Measurements from ENCODE around the gene TPH2. TPM values are rescaled to one million over a fixed set of nuclear protein-coding genes. Genes with fewer than 3 reads are reported as not detected.

The TPH2 gene
- total RNA-seq, 1 donor from 2014 or later, result under 0.01 TPM

DNA sequence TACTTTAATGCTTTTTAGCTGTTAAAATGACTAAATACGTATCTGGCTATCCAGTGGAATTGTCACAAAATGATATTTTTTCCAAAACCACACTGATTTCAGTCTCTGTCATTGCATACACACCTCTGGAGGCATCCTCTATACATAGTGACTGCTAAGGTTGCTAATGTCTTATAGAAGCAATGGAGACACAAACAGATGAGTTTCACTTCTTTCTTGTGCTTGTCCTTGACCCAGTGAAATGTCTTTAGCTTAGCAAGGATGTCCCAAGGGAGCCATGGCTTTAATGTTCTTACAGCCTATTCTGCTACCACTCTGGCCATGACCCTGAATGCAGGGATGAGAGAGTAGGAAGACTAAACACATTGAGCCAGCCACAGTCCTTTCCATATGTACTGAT is 90.3 kb downstream of the TPH2 start:
- DNase-seq (ENCODE audit: low spot score in 2 of 2) (no peak), FAIRE-seq (no peak)

DNA sequence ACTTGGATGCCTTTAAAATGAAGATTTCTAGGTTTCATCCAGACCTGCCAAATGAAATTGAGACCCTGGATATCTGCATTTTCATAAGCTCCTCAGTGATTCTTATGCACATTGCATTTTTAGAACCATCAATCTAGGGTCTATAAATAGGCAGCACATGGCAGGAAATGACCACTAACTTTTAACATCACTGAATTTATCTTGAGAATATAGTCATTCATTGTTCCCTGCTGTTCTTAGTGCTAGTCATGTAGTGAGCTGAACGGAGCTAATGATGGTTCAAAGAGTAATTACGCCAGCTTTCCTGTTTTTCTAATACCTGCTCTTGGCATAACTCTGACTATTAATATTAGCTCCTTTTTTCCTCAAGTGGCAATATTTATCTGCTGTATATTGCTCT is 91.6 kb downstream of the TPH2 start:
- FAIRE-seq (no peak), DNase-seq (ENCODE audit: low spot score in 2 of 2) (no peak)

DNA sequence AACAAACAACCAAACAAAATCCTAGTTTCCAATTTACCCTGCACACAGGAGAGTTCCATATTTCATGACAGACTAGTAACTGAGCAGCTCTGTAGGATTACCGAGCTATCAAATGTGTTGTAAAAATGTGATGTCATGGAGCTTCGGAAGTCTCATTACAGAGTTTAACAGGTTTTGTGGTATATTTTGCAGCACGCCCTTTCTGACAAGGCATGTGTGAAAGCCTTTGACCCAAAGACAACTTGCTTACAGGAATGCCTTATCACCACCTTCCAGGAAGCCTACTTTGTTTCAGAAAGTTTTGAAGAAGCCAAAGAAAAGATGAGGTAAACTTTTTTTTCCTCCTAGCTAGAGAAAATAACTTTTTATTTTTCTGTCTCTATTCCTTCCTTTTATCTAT is 92.4 kb downstream of the TPH2 start:
- no peak for DNase-seq (ENCODE audit: low spot score in 2 of 2)
- no peak for FAIRE-seq

GRCh38 chr12:72033991-72034390 is 95.3 kb downstream of the TPH2 start:
- no peak for DNase-seq (ENCODE audit: low spot score in 2 of 2)
- no peak for FAIRE-seq

DNA sequence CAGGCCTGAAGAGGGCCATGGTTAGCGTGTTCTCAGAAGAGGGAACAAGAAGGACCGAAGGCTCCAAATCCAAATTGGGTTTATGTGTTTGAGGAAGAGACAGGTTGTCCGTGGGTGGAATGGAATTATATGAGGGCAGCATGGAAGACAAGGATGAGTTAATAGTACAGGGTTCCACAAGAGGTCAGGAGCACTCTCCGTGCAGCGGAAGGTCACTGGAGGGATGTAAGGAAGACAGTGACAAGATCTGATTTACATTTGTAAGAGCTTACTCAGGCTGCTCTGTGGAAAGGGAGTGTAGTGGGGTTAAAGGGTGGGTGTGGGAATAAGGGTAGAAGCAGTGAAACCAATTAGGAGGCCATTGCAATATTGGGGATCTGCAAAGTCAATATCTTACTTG is 97.0 kb downstream of the TPH2 start:
- DNase-seq (ENCODE audit: low spot score in 2 of 2) (no peak), FAIRE-seq (no peak)

- DNase-seq (ENCODE audit: low spot score in 2 of 2) (no peak), FAIRE-seq (no peak)
Observed at GRCh38 chr12:72036393-72036792, 97.7 kb downstream of the TPH2 start.

- DNase-seq (ENCODE audit: low spot score in 2 of 2) (no peak), FAIRE-seq (no peak)
Observed at GRCh38 chr12:72037006-72037795, 98.6 kb downstream of the TPH2 start.

DNA sequence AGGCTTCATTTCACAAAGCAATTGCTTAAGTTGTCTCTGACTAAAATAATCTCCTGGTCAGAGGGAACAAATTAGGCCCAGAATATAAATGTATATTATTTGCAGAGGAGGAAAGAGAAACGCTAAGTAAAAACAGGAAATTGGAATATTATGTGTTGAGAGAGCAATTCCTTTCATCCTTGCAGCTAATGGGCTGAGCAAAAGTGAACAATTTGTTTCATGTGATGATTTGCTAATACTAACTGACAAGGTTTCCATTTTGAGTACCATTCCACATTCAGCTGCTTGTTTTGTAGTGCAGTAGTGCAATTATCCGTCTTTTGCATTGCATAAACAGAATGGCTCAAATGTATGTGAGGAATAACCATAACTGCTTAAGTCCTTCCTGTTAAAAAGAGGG is 103.2 kb downstream of the TPH2 start:
- DNase-seq (ENCODE audit: low spot score in 2 of 2) (no peak), FAIRE-seq (no peak)

DNA sequence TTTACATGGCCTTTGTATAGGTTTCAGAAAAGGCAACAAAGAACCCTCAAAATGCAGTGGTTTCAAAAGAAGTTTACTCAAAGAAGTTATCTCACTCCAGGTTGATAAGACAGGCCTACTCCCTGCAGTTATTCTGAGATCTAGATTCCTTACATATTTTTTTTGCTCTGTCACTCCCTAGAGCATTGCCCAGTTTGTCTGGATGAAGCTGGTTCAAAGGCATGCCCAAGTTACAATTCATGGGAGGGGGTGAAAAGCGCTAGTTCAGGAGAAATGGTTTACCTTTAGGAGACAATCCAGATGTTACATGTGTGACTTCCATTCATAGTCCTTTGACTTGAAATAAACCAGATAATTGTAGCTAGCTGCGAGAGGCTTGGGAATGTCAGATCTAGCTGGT is 115.0 kb downstream of the TPH2 start:
- DNase-seq (ENCODE audit: low spot score in 2 of 2) (no peak), FAIRE-seq (no peak)

DNA sequence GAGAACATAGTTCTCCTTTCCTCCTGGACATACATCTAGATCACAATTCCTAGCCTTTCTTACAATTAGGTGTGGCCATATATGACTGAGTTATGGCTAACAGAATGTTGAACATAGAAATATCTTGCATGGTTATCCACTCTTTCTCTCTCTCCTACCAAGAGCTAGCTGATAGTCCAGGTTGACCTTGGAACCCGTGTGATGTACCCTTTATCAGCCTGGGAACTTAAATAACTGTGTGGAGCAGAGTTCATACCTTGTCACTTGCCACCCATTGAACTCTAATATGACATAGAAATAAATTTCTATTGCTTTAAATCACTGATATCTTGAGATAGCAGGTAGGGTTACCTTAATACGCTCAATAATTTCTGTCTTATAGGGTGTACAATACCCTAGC is 115.9 kb downstream of the TPH2 start:
- FAIRE-seq (no peak), DNase-seq (ENCODE audit: low spot score in 2 of 2) (no peak)

GRCh38 chr12:72057330-72057914 is 118.8 kb downstream of the TPH2 start:
- no peak for DNase-seq (ENCODE audit: low spot score in 2 of 2)
- no peak for FAIRE-seq

DNA sequence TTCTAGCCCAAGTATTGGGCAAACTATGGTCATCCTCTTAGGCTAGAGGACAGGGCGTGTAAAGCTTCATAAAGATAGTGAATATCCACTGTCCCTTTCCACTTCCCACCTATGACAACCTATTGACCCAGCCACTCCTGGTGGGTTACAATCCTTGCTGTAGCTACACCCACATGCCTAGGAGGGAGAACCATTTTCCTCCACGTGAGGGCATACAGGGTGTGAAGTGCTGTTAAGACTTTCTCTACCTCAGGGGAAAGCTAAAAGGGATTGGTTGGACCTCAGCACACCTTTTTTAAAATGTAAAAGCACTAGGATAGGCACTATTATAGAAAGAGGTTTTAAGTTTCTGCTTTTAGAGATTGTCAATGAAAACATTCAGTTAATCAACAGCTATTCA is 124.4 kb downstream of the TPH2 start:
- no peak for FAIRE-seq
- DNase-seq (ENCODE audit: low spot score in 2 of 2), result no peak

- no peak for DNase-seq (ENCODE audit: low spot score in 2 of 2)
- FAIRE-seq, result no peak
Observed at GRCh38 chr12:72071030-72071429, 132.4 kb downstream of the TPH2 start.

DNA sequence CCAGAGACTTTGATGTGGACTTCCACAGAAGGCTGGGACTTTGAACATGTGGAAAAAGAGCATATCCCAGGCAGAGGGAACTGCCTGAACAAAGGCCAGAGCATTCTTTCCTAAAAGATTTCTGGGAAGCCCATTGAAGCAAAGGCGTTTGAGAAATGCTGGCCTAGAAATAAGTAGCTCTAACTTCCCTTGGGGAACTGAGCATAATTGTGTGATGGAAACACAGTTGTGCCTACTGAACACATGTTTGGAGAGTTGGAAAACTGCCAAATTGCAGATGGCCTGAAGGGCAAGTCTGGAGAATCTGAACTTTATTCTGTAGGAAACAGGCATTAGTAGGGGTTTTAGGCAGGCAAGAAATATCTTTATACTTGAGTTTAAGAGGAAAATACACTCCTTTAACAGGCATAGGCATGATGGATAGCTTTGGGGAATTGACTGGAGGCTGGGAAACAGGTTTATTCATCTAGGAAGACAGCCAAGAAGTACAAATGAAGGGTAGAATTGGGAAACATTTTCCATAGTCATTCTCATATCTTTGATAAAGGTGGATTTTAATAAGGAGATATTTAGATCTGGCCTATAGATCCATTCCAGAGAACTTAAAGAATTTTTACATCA is 134.1 kb downstream of the TPH2 start:
- no peak for FAIRE-seq
- DNase-seq (ENCODE audit: low spot score in 2 of 2), result no peak

DNA sequence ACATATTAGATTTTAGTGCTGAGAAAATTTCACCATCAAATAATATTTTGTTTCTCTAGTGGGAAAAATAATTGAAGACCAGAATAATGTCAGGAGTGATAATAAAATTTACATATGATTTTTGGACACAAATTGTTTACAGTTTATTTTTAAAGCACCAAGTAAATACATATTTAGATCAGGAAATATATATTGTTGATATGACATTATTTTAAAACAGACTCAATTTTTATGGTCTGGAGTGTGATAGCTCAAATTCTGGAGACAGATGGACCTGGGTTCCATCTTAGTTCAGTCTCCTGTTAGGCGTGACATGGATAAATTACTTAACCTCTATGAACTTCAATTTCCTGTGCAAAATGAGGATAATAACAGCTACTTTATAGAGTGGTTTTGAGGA is 135.4 kb downstream of the TPH2 start:
- FAIRE-seq (no peak), DNase-seq (ENCODE audit: low spot score in 2 of 2) (no peak)

DNA sequence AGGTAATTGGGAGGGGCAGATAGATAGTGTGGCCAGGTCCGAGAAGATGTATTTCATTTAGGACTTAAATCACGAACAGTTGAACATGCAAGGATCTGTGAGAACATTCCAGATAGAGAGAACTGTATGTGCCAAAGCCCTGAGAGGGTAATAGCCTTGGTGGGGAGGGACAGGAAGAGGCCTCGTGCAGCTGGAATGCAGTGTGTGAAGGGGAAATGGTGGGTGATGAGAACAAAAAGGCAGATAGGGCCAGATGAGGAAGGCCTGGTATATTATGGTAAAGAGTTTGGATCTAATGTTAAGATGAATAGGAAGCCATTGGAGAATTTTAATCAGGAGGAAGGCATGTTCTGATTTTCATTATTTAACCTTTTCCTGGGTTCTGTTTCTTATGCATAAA is 136.3 kb downstream of the TPH2 start:
- FAIRE-seq, result no peak
- DNase-seq (ENCODE audit: low spot score in 2 of 2), result no peak

- no peak for DNase-seq (ENCODE audit: low spot score in 2 of 2)
- FAIRE-seq, result no peak
Observed at GRCh38 chr12:72075401-72075800, 136.8 kb downstream of the TPH2 start.

DNA sequence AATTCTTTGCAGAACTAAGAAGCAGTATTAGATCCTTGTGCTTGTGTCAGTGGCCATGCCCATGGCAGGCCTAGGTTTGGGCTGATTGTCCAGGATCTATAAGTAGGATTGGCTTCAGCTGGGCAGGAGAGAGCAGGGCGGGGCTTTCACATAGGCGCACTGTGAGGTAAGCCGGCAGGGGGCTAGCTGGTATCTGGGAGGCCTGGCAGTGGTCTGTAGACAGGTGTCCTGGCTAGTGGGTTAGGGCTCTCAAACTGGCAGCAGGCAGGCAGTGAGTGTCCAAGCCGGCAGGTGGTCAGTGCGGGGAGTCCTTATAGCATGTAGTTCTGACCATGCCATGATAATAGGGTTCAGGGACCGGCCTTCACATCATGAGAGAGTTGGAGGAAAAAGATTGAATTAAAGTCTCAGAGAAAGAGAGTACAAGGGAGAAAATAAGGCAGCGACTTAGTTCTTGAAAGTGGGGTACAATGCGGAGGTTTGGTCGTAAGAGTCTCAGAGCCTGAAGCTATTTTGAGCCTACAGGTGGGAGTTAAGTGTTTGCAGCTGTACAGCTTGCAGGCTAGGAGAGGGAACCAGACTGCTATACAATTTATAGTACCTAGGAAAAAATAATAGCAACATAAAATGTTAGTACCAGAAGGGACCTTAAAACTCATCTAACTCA is 137.4 kb downstream of the TPH2 start:
- no peak for FAIRE-seq
- no peak for DNase-seq (ENCODE audit: low spot score in 2 of 2)

GRCh38 chr12:72076558-72076915 is 137.9 kb downstream of the TPH2 start:
- FAIRE-seq (no peak), DNase-seq (ENCODE audit: low spot score in 2 of 2) (no peak)

DNA sequence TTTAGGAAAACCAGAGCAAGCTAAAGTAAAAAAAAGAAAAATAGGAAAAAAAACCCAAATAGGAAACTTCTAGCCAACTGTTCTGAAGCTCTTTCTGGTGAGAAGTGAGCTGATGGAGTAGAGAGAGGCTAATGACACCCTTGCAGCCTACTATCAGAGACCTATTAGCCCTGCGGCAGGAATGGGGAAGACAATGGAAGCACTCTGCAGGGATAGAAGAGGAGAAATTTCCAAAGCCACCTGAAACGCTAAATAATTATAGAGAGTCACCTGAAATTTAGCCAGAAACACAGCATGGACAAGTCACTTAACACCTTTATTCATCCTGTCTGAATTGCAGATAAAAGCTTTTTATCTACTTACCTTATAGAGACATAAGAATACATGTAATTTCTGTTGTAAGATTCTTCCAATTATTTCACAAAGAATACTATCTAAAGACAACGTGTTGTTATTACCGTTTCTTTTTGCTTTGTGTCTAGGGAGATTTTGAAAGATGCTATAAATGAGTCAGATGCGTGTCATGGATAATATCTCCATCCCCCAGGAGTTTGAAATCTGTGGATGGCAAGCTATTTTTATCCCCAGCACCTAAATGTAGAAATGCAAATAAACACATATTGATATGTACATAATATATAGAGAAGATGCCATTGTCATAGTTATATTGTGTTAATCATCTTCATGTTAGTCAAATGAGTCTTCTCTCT is 138.6 kb downstream of the TPH2 start:
- FAIRE-seq, result no peak
- DNase-seq (ENCODE audit: low spot score in 2 of 2), result no peak

DNA sequence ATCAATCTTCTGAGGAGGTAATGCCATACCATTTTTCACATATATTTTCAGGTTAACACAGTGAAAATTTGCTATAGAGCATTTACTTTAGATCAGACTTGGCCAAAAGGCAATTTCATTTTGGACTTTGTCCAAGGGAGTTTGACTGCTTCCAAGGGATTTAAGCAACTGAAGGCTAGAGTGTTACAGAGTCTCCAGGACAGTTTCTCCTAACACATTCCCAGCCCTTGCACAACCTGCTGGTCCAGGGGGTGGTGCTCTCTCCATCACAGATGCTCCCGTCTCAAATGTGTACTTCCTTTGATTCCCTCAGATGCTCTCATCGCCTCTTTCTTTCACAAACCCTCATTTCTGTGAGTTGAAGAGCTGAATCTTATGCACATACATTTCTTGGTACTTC is 143.1 kb downstream of the TPH2 start:
- DNase-seq (ENCODE audit: low spot score in 2 of 2), result no peak
- no peak for FAIRE-seq

Measured in frontal cortex (tissue), 4 donors.